GM12874 (cell line): ENCODE data around the gene CLEC2D.

Experiments
- TF ChIP-seq, protein P1 (sequence below): IDR thresholded peaks from 2 replicates; pipeline ENCODE4 v1.5.1; 2011; ENCODE audit warnings: low read depth, mild to moderate bottlenecking, control low read depth, low read length, moderate library complexity; ENCODE audit not compliant: insufficient read depth

The CLEC2D gene, protein sequence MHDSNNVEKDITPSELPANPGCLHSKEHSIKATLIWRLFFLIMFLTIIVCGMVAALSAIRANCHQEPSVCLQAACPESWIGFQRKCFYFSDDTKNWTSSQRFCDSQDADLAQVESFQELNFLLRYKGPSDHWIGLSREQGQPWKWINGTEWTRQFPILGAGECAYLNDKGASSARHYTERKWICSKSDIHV

GRCh38 chr12:9669534-9669933 is at the start of gene CLEC2D:
TSS of gene CLEC2D (plus strand) at chr12:9669713. CDS start at chr12:9669735, 22 bp downstream.
- TF ChIP-seq, protein P1, sequence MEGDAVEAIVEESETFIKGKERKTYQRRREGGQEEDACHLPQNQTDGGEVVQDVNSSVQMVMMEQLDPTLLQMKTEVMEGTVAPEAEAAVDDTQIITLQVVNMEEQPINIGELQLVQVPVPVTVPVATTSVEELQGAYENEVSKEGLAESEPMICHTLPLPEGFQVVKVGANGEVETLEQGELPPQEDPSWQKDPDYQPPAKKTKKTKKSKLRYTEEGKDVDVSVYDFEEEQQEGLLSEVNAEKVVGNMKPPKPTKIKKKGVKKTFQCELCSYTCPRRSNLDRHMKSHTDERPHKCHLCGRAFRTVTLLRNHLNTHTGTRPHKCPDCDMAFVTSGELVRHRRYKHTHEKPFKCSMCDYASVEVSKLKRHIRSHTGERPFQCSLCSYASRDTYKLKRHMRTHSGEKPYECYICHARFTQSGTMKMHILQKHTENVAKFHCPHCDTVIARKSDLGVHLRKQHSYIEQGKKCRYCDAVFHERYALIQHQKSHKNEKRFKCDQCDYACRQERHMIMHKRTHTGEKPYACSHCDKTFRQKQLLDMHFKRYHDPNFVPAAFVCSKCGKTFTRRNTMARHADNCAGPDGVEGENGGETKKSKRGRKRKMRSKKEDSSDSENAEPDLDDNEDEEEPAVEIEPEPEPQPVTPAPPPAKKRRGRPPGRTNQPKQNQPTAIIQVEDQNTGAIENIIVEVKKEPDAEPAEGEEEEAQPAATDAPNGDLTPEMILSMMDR: no peak

- TF ChIP-seq, protein P1: no peak
These were observed 44.5 kb upstream of the CLEC2D start for GRCh38 chr12:9625019-9625418.

DNA sequence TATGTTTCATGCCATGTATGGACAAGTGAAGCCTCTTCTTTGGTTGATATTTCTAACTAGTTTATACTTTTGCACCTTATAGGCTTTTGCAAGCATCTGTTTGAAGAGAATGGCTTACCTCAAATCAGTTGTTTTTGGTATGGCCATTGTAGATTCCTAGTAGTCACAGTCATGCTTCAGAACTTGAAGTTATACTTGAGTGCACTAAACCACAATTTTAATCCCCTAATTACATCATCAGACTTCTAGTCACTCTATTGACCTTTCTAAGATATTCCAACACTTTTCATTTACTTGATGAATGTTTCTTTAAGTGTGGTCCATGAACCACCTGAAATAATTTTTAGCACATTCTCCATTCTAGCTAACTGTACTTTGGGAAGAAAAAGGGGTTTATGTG is 43.2 kb upstream of the CLEC2D start:
- TF ChIP-seq, protein P1: no peak

- TF ChIP-seq, protein P1: no peak
These were observed 42.7 kb upstream of the CLEC2D start for GRCh38 chr12:9626821-9627220.

- TF ChIP-seq, protein P1: no peak
These were observed 36.7 kb upstream of the CLEC2D start for GRCh38 chr12:9632766-9633165.

DNA sequence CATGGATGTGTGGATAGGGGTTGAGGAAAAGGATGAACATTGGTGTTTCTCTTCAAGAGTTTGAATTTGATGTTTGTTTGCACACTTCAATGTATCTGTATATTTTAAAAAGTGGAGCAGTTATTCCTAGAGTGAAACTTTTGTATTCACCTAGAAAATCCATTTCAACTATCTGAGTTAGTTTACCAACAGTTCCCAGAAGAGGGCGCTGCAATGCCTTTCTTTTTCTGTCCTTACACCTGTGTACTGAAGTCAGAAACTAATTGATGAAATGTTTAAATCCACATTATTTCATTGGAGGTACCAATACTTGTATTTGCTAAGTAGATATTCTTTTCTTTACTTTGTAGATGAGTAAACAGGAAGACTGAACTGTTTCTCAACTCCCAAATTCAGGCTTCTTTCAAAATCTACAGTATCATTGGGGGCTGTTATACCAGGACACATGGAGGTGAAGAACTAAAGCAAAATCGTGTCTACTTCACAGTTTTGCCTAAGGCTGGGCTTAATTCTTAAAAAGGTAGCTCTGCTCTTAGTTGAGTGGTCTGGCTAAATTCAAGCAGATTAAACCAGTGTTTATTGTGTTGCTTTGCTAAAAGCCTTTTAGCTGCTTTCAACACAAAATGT is 35.2 kb upstream of the CLEC2D start:
- TF ChIP-seq, protein P1: peak; percentile 49; the same call in 1 of the 2 replicates

DNA sequence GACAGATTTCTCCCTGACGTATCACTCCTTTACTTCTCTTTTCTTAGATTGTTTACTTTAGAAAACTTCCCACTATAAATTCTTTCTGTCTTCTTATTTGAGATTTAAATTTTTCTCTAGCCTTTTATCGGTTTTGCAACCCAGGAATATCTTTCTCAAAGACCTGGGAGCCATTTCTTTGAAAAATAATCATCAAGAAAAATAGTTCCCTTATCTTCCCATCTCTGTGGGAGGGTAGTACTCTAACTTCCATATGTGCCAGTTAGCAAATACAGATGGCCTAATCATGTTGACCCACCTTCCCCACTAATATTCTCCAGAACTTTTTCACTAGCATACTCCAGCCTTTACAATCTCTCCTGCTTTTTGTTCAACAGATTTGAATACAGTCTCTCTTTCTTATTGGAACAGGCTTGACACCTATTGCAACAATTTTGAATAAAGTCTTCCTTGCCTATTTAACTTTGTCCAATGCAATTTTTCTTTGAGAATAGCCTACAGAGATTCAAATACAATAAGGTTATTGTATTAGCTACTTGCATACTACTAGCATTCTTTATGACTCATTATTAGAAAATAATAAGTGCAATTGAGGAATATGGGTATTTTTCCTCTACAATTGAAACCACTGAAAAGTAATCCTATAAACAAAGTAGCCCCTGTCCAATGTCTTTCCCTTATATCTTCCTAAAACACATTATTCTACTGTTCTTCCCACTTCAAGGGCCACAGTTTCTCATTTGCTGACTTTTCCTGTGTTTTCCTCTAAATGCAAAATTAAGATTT is 34.4 kb upstream of the CLEC2D start:
- TF ChIP-seq, protein P1: no peak
